NCI-H2227 treated with DMSO at 0.1 percent for 48 hours (cell line): ENCODE data around the gene CKAP5.

ENCODE experiments used
- DNase-seq: peaks from one replicate; lab custom pipeline; 2025; lab: John Stamatoyannopoulos, UW

CKAP5 gene

GRCh38 chr11:46766656-46767055 lies 79.4 kb downstream of the CKAP5 start:
- no peak for DNase-seq

GRCh38 chr11:46762248-46762647 lies 83.8 kb downstream of the CKAP5 start:
- no peak for DNase-seq

- DNase-seq, result no peak
Measured at GRCh38 chr11:46761807-46762206, 84.3 kb downstream of the CKAP5 start.

GRCh38 chr11:46760429-46761128 lies 85.5 kb downstream of the CKAP5 start:
- no peak for DNase-seq

- DNase-seq, result no peak
Measured at GRCh38 chr11:46759196-46759595, 86.9 kb downstream of the CKAP5 start.

- no peak for DNase-seq
Measured at GRCh38 chr11:46755962-46756361, 90.1 kb downstream of the CKAP5 start.

- DNase-seq, result no peak
Measured at GRCh38 chr11:46747150-46747549, 98.9 kb downstream of the CKAP5 start.

- DNase-seq, result no peak
Measured at GRCh38 chr11:46745995-46746394, 100.1 kb downstream of the CKAP5 start.

- DNase-seq, result no peak
Measured at GRCh38 chr11:46745328-46745727, 100.8 kb downstream of the CKAP5 start.

- no peak for DNase-seq
Measured at GRCh38 chr11:46743693-46744339, 102.3 kb downstream of the CKAP5 start.

- DNase-seq, result no peak
Measured at GRCh38 chr11:46743043-46743442, 103.0 kb downstream of the CKAP5 start.

GRCh38 chr11:46741600-46742484 lies 104.2 kb downstream of the CKAP5 start:
- no peak for DNase-seq

- no peak for DNase-seq
Measured at GRCh38 chr11:46738887-46739286, 107.2 kb downstream of the CKAP5 start.

- no peak for DNase-seq
Measured at GRCh38 chr11:46737699-46738098, 108.4 kb downstream of the CKAP5 start.

GRCh38 chr11:46736615-46737014 lies 109.5 kb downstream of the CKAP5 start:
- DNase-seq, result no peak

GRCh38 chr11:46736146-46736545 lies 109.9 kb downstream of the CKAP5 start:
- DNase-seq, result no peak

GRCh38 chr11:46733234-46733633 lies 112.8 kb downstream of the CKAP5 start:
- DNase-seq, result no peak

- no peak for DNase-seq
Measured at GRCh38 chr11:46731545-46731944, 114.5 kb downstream of the CKAP5 start.

- DNase-seq, result no peak
Measured at GRCh38 chr11:46729110-46730027, 116.7 kb downstream of the CKAP5 start.

GRCh38 chr11:46728659-46729040 lies 117.4 kb downstream of the CKAP5 start:
- DNase-seq, result no peak

GRCh38 chr11:46727952-46728658 lies 118.0 kb downstream of the CKAP5 start:
- no peak for DNase-seq
